Right lobe of liver (tissue), 6 donors: ENCODE results near the gene GALK1. TPM values are rescaled to one million over a fixed set of nuclear protein-coding genes. Genes with fewer than 3 reads are reported as not detected.

Experiments used
- ATAC-seq, 4 donors: fragments of 200-7000 bp; cut with Tn5 transposase; one replicate each; pipeline ENCODE4 v1.9.1; 2020; ENCODE audit warnings: mild to moderate bottlenecking in 4 of 4, moderate library complexity in 4 of 4
- DNase-seq, 3 donors: peaks; one replicate each; pipeline ENCODE4 v3.0.0-alpha.2; 2020
- H3K27ac ChIP-seq, 3 donors: fragments of 200-600 bp; one replicate each; pipeline ENCODE4 v1.8.0; 2022
- H3K27me3 ChIP-seq, 2 donors: fragments of 200-600 bp; one replicate each; pipeline ENCODE4 v1.8.0; 2022
- H3K36me3 ChIP-seq, 4 donors: fragments of 200-600 bp; sonication (generic) in 1 of 4; one replicate each; pipeline versions ENCODE4 v1.5.1 to v1.8.0; 2017 to 2022; ENCODE audit warnings: control low read depth in 1 of 4
- H3K4me1 ChIP-seq, 4 donors: fragments of 200-600 bp; sonication (generic) in 1 of 4; one replicate each; pipeline versions ENCODE4 v1.5.1 to v1.8.0; 2017 to 2022; ENCODE audit warnings: control low read depth in 1 of 4
- H3K4me3 ChIP-seq, 3 donors: fragments of 200-600 bp; one replicate each; pipeline ENCODE4 v1.8.0; 2022
- H3K9me3 ChIP-seq, 4 donors: fragments of 200-600 bp; sonication (generic) in 1 of 4; one replicate each; pipeline versions ENCODE4 v1.5.1 to v1.8.0; 2017 to 2022; ENCODE audit warnings: control low read depth in 1 of 4
- CTCF ChIP-seq, 4 donors: fragments of 200-600 bp in 3 of 4; fragments of 450-650 bp in 1 of 4; IDR thresholded peaks; one replicate each; pipeline versions ENCODE4 v1.5.1 to v1.8.0; 2016 to 2022; ENCODE audit warnings: antibody characterized with exemption in 4 of 4, mild to moderate bottlenecking in 2 of 4
- POLR2A ChIP-seq: fragments of 450-650 bp; IDR thresholded peaks from one replicate; pipeline ENCODE4 v1.6.1; 2017; ENCODE audit warnings: antibody characterized with exemption, mild to moderate bottlenecking
- WGBS: methylation state at CpG from one replicate; pipeline ENCODE4 v1.1.6; 2018; ENCODE audit warnings: low coverage, low lambda C conversion rate; ENCODE audit not compliant: insufficient coverage; ENCODE audit errors: missing lambda C conversion rate; 5-methylcytosine and 5-hydroxymethylcytosine counted together
- intact Hi-C, 2 donors: fragments of 100-400 bp; cut with DNase I; formaldehyde crosslinking; loops; one replicate each; pipeline versions ENCODE4 v1.11.2 to v1.14.1; 2022
- total RNA-seq, 6 experiments: library from RNA; depleted of rRNA in 2 of 6; stranded (reverse); fragments of >200 nt in 2 of 6; fragmentation: NEBNext Ultra II Directional in 3 of 6; extraction: Animal tissue kit (Norgen Biotek cat#: 25700) in 3 of 6; gene quantifications; one replicate each; pipeline versions ENCODE4 v1.1.0 to v1.2.4, GENCODE V29; 2016 to 2023
- donor health status: DM: no; HTN: yes; CAD: no.
- donor health status: DM: no; HTN: no; CAD: no.
- donor health status: DM: no; HTN: no; CAD: no.
- donor health status: DM: no; HTN: yes; CAD: no.
- donor health status: DM: no; HTN: yes; CAD: no.

Gene GALK1
- total RNA-seq, 6 experiments from 2014 or later: 38.6 to 87.4 (median 76.9) TPM

- H3K4me3 ChIP-seq: no peak overlapping the region
- DNase-seq (no peak), ATAC-seq (no peak)
- H3K9me3 ChIP-seq: no peaks in the 10 kb centered on the region
- H3K27me3 ChIP-seq: no peaks in the 10 kb centered on the region
- TF ChIP-seq CTCF (IDR thresholded peaks at IDR 0.05): no peak
- TF ChIP-seq POLR2A: no peak
- WGBS: 90% methylated on average over 4 of the region's 4 CpGs
- peaks cover 0 to 16% (median 7%) of the 10 kb centered on the region in 4 donors for H3K4me1 ChIP-seq
- peaks cover 0 to 22% (median 11%) of the 10 kb centered on the region in 4 donors for H3K36me3 ChIP-seq
- intact Hi-C loops: no loop called here
- no peak overlapping the region for H3K27ac ChIP-seq
Measured at GRCh38 chr17:75808549-75808904, 43.5 kb upstream of the GALK1 start.

GRCh38 chr17:75807861-75808260 lies 42.9 kb upstream of the GALK1 start:
- 94% methylated on average over 2 of the region's 3 CpGs for WGBS
- H3K27me3 ChIP-seq: no peaks in the 10 kb centered on the region
- ATAC-seq (no peak), DNase-seq (peak in 1 of 3 donors; percentile 5)
- TF ChIP-seq POLR2A: no peak
- TF ChIP-seq CTCF (IDR thresholded peaks at IDR 0.05): no peak
- peaks cover 0 to 16% (median 7%) of the 10 kb centered on the region in 4 donors for H3K4me1 ChIP-seq
- no peak overlapping the region for H3K4me3 ChIP-seq
- peaks cover 0 to 16% (median 5%) of the 10 kb centered on the region in 4 donors for H3K36me3 ChIP-seq
- no peak overlapping the region for H3K27ac ChIP-seq
- intact Hi-C loops: no loop called here
- H3K9me3 ChIP-seq: no peaks in the 10 kb centered on the region

GRCh38 chr17:75806822-75807500 lies 42.0 kb upstream of the GALK1 start:
- no peak overlapping the region for H3K4me3 ChIP-seq
- peaks cover 0 to 16% (median 7%) of the 10 kb centered on the region in 4 donors for H3K4me1 ChIP-seq
- no peak for ATAC-seq
- no peaks in the 10 kb centered on the region for H3K9me3 ChIP-seq
- H3K27me3 ChIP-seq: no peaks in the 10 kb centered on the region
- no peak for TF ChIP-seq POLR2A
- TF ChIP-seq CTCF (IDR thresholded peaks at IDR 0.05): no peak
- intact Hi-C loops: no loop called here
- 83% methylated on average over 2 of the region's 4 CpGs for WGBS
- DNase-seq: peak in 1 of 3 donors; percentile 12
- H3K27ac ChIP-seq: no peak overlapping the region
- peaks cover 0 to 7% (median under 1%) of the 10 kb centered on the region in 4 donors for H3K36me3 ChIP-seq

- TF ChIP-seq POLR2A: no peak
- no peak for TF ChIP-seq CTCF (IDR thresholded peaks at IDR 0.05)
- DNase-seq (no peak), ATAC-seq (no peak)
- peaks cover 0 to 6% (median 0%) of the 10 kb centered on the region in 4 donors for H3K4me1 ChIP-seq
- H3K27me3 ChIP-seq: no peaks in the 10 kb centered on the region
- H3K9me3 ChIP-seq: no peaks in the 10 kb centered on the region
- no peak overlapping the region for H3K27ac ChIP-seq
- H3K4me3 ChIP-seq: no peak overlapping the region
- WGBS: 88% methylated on average over 1 of the region's 1 CpG
- intact Hi-C loops: no loop called here
- peaks cover 0 to 10% (median 1%) of the 10 kb centered on the region in 4 donors for H3K36me3 ChIP-seq
Measured at GRCh38 chr17:75803883-75804282, 38.9 kb upstream of the GALK1 start.
